Measurements from ENCODE around the gene HOMEZ. TPM values are rescaled to one million over a fixed set of nuclear protein-coding genes. Genes with fewer than 3 reads are reported as not detected.

Gene HOMEZ
- total RNA-seq, 1 experiment from 2014 or later: 7.6 TPM

GRCh38 chr14:23310546-23310945 lies 24.6 kb upstream of the HOMEZ start:
- H3K27me3 ChIP-seq (ENCODE audit: control insufficient read depth, insufficient read depth, low read length): no peaks in the 10 kb centered on the region
- no peak for ATAC-seq
- H3K4me1 ChIP-seq (ENCODE audit: control insufficient read depth, insufficient read depth, low read length): peaks cover 16% of the 10 kb centered on the region
- H3K27ac ChIP-seq (ENCODE audit: low read length): no peak overlapping the region
- no peaks in the 10 kb centered on the region for H3K9me3 ChIP-seq (ENCODE audit: control insufficient read depth, insufficient read depth, low read depth, low read length)
- no TSS peak for BruUV-seq (replicated peaks)
- no peak overlapping the region for H3K4me3 ChIP-seq (ENCODE audit: low read depth in 2 of 2, low read length in 2 of 2)
- ChIA-PET POLR2A (no interaction called here), CTCF (no interaction called here)
- no peak for DNase-seq (ENCODE audit: low read depth, low spot score)
- peaks cover 5% of the 10 kb centered on the region for H3K36me3 ChIP-seq (ENCODE audit: control insufficient read depth, insufficient read depth, low read length)
- in situ Hi-C loops (cut with HindIII; ENCODE audit: low pct_unique_long_range_greater_than_20kb, low sequenced_read_pairs) (no loop called here), intact Hi-C loops (cut with micrococcal nuclease; ENCODE audit: unreplicated experiment) (no loop called here)
- no peak for TF ChIP-seq TCF7L2 (IDR thresholded peaks at IDR 0.05; ENCODE audit: low read depth, low read length)
- no peak for TF ChIP-seq POLR2AphosphoS5 (IDR thresholded peaks at IDR 0.05; ENCODE audit: low read depth, low read length)
- TF ChIP-seq SIN3A (IDR thresholded peaks at IDR 0.05; ENCODE audit: borderline replicate concordance, insufficient read depth, low read depth, low read length): no peak
- TF ChIP-seq CTCF (IDR thresholded peaks at IDR 0.05): no peak
- TF ChIP-seq REST (IDR thresholded peaks at IDR 0.05; ENCODE audit: insufficient read depth in 1 of 2, low read depth in 2 of 2, low read length in 1 of 2): no peak

DNA sequence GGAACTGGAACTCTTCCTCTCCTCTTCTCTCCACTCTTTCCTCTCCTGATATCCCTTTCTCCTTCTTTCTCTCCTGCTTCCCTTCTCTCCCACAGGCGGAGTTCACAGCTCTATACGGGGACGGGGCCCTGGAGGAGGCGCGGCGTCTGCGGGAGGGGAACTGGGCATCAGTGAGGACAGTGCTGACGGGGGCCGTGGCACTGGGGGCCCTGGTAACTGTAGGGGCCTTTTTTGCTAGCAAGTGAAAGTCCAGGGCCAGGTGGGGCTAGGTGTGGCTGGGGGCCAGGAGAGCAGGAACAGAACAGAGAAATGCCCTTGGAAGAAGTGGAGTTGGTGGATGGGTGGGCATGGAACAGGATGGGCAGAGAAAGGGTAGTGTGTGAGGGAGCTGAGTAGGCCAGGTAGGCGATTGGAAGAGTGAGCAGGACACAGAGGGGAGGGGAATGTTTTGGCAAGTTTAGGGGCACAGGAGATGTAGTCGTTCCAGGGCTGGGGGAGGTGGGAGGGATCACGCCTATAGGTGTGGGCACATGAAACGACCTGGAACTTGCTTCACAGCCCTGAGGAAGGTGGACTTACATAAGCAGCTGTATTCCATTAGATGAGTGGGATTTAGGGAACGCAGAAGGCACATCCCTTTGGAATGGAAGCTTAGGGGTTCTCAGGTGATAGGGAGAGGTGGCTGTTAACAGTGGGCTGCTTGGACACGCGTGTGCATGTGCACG lies 23.0 kb upstream of the HOMEZ start:
- no peak overlapping the region for H3K27ac ChIP-seq (ENCODE audit: low read length)
- H3K4me1 ChIP-seq (ENCODE audit: control insufficient read depth, insufficient read depth, low read length): peaks cover 16% of the 10 kb centered on the region
- ATAC-seq (no peak), DNase-seq (ENCODE audit: low read depth, low spot score) (no peak)
- H3K4me3 ChIP-seq (ENCODE audit: low read depth in 2 of 2, low read length in 2 of 2): no peak overlapping the region
- TF ChIP-seq REST (IDR thresholded peaks at IDR 0.05; ENCODE audit: insufficient read depth in 1 of 2, low read depth in 2 of 2, low read length in 1 of 2) (no peak), CTCF (IDR thresholded peaks at IDR 0.05) (no peak), SIN3A (IDR thresholded peaks at IDR 0.05; ENCODE audit: borderline replicate concordance, insufficient read depth, low read depth, low read length) (no peak)
- in situ Hi-C loops (cut with HindIII; ENCODE audit: low pct_unique_long_range_greater_than_20kb, low sequenced_read_pairs): no loop called here
- H3K36me3 ChIP-seq (ENCODE audit: control insufficient read depth, insufficient read depth, low read length): peaks cover 5% of the 10 kb centered on the region
- intact Hi-C loops (cut with micrococcal nuclease; ENCODE audit: unreplicated experiment): no loop called here
- ChIA-PET POLR2A (no interaction called here), CTCF (no interaction called here)
- H3K27me3 ChIP-seq (ENCODE audit: control insufficient read depth, insufficient read depth, low read length): no peaks in the 10 kb centered on the region
- no peaks in the 10 kb centered on the region for H3K9me3 ChIP-seq (ENCODE audit: control insufficient read depth, insufficient read depth, low read depth, low read length)
- TSS peak; percentile 47 for BruUV-seq (replicated peaks)
